Fibroblast of lung (primary cell): ENCODE data around the gene FBXW12. TPM values are rescaled to one million over a fixed set of nuclear protein-coding genes. Genes with fewer than 3 reads are reported as not detected.

Experiments
- DNase-seq, 2 donors: peaks; one replicate each; pipeline versions ENCODE4 v3.0.0 to v3.0.0-alpha.2; 2010; ENCODE audit warnings: low read depth in 2 of 2
- H2AFZ ChIP-seq: 2 replicates; pipeline ENCODE4 v1.5.1; 2012; ENCODE audit warnings: low read length, control low read depth, inconsistent platforms
- H3K27ac ChIP-seq: 2 replicates; pipeline ENCODE4 v1.5.1; 2011; ENCODE audit warnings: low read length, control low read depth; ENCODE audit not compliant: insufficient read depth
- H3K27me3 ChIP-seq: 2 replicates; pipeline ENCODE4 v1.5.1; 2011; ENCODE audit warnings: mild to moderate bottlenecking, low read length; ENCODE audit not compliant: control insufficient read depth, insufficient read depth
- H3K36me3 ChIP-seq: 2 replicates; pipeline ENCODE4 v1.5.1; 2011; ENCODE audit warnings: low read length; ENCODE audit not compliant: control insufficient read depth, insufficient read depth
- H3K4me1 ChIP-seq: 2 replicates; pipeline ENCODE4 v1.5.1; 2011; ENCODE audit warnings: low read length; ENCODE audit not compliant: control insufficient read depth, insufficient read depth; ENCODE audit errors: extremely low read depth
- H3K4me2 ChIP-seq: 2 replicates; pipeline ENCODE4 v1.5.1; 2011; ENCODE audit warnings: low read length, control low read depth; ENCODE audit not compliant: insufficient read depth; ENCODE audit errors: extremely low read depth
- H3K4me3 ChIP-seq, 4 experiments: fragments of 200-600 bp in 1 of 4; sonication (generic) in 1 of 4; replicated peaks in 1 of 4; 2 replicates each; pipeline ENCODE4 v1.5.1; 2011 to 2016; ENCODE audit warnings: low read length in 4 of 4, low read depth in 3 of 4, mild to moderate bottlenecking in 3 of 4, control low read depth in 2 of 4, inconsistent platforms in 1 of 4, mixed read lengths in 1 of 4; ENCODE audit not compliant: insufficient read depth in 1 of 4; ENCODE audit errors: control extremely low read depth in 1 of 4
- H3K79me2 ChIP-seq: 2 replicates; pipeline ENCODE4 v1.5.1; 2012; ENCODE audit warnings: mild to moderate bottlenecking, low read length, inconsistent platforms; ENCODE audit not compliant: control insufficient read depth, insufficient read depth
- H3K9ac ChIP-seq: 2 replicates; pipeline ENCODE4 v1.5.1; 2011; ENCODE audit warnings: mild to moderate bottlenecking, low read length, control low read depth; ENCODE audit not compliant: insufficient read depth
- H3K9me3 ChIP-seq: 2 replicates; pipeline ENCODE4 v1.5.1; 2012; ENCODE audit warnings: low read depth, low read length; ENCODE audit not compliant: control insufficient read depth, insufficient read depth
- H4K20me1 ChIP-seq: 2 replicates; pipeline ENCODE4 v1.5.1; 2011; ENCODE audit warnings: low read length; ENCODE audit not compliant: control insufficient read depth, insufficient read depth; ENCODE audit errors: extremely low read depth
- EZH2 ChIP-seq: IDR thresholded peaks from 2 replicates; pipeline ENCODE4 v1.5.1; 2012; ENCODE audit warnings: low read length, control low read depth, mild to moderate bottlenecking; ENCODE audit errors: missing control alignments
- polyA plus RNA-seq, 2 donors: library from polyadenylated mRNA; depleted of rRNA in 1 of 2; stranded (reverse) in 1 of 2; unstranded in 1 of 2; fragments of >200 nt; gene quantifications; 2 replicates each; pipeline ENCODE4 v1.2.1, GENCODE V29; 2011 to 2012; ENCODE audit warnings: missing spikeins in 1 of 2
- total RNA-seq: library from RNA; depleted of rRNA; stranded (reverse); fragments of >200 nt; gene quantifications from 2 replicates; pipeline ENCODE4 v1.2.1, GENCODE V29; 2014
- TF ChIP-seq, protein P1 (sequence below), 2 donors: IDR thresholded peaks in 1 of 2; conservative IDR thresholded peaks in 1 of 2; 1 replicate in 1 of 2; 2 replicates in 1 of 2; pipeline ENCODE4 v1.5.1; 2011 to 2012; ENCODE audit warnings: low read length in 2 of 2, control low read depth in 1 of 2, inconsistent platforms in 1 of 2, low read depth in 1 of 2, mild to moderate bottlenecking in 1 of 2

Gene FBXW12
- total and polyA plus RNA-seq, 2 donors (not counting 1 experiment from before 2014, with no cell fraction given), result 0.06 TPM; not detected in 1

DNA sequence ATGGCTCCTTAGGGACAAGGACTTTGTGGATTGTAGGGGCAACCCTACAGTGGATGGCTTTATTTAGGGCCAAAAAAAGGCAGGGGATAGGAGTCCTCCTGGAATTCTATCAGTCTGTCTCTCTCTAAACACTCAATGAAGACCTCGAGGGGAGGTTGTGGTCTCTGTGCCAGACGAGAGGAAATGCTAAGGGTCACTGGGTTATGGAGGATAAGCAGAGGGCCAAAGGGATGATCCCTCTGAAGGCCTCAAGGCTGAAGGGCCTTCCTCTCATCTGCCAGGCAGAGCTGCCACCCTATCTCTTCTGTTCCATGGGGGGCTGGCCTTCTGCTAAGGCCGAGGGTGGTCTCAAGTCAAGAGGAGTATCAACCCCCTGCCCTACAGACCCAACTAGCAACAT, 30.9 kb downstream of the FBXW12 start:
- TF ChIP-seq, protein P1, sequence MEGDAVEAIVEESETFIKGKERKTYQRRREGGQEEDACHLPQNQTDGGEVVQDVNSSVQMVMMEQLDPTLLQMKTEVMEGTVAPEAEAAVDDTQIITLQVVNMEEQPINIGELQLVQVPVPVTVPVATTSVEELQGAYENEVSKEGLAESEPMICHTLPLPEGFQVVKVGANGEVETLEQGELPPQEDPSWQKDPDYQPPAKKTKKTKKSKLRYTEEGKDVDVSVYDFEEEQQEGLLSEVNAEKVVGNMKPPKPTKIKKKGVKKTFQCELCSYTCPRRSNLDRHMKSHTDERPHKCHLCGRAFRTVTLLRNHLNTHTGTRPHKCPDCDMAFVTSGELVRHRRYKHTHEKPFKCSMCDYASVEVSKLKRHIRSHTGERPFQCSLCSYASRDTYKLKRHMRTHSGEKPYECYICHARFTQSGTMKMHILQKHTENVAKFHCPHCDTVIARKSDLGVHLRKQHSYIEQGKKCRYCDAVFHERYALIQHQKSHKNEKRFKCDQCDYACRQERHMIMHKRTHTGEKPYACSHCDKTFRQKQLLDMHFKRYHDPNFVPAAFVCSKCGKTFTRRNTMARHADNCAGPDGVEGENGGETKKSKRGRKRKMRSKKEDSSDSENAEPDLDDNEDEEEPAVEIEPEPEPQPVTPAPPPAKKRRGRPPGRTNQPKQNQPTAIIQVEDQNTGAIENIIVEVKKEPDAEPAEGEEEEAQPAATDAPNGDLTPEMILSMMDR (conservative IDR thresholded peaks at IDR 0.05 in 1 of 2, IDR thresholded peaks at IDR 0.05 in 1 of 2; ENCODE audit: low read depth in 1 of 2, low read length in 2 of 2), result no peak
- TF ChIP-seq EZH2, result no peak
- no peaks in the 10 kb centered on the region for H3K79me2 ChIP-seq

DNA sequence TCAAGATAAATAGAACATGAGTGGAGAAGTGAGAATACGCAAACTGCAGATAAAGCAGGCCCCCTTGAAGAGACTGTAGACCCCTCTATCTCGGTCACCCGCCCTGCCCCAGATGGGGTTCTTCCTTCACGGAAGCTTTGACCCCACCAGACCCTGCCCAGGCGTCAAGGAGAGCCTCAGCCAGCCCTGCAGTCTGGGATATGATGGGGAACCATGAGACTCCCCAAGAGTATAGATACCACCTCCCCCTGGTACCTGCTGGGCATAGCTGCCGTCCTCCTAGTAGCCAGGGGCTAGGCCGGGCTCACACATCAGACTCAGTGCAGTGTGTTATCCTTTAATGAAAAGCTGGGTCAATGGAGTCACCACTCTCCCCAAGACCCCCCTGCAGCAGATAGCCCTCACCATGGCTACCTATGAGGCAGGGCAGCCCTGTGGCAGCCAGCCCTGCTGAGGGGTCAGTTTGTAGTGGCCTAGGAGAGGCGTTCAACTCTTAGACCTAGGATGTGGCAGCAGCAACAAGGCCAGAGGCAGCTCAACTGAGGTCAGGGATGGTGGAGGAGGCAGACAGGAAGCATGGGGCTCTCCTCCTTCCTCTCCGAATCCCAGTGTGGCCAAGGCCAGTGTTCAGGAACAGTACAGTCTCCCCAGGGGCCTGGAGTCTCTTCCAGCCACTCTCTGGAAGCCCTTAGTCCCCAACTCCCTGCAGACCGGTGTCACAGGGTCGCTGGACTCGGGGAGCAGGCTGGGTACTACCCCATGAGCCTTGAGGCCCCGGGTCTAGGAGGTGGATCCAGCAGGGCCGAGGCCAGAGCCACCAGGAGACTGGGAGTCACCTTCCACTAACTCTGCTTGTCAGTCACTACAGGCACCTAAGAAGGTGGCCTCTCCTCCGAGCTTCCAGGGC, 31.8 kb downstream of the FBXW12 start:
- Histone ChIP-seq H2AFZ (no peak overlapping the region), H3K79me2 (no peaks in the 10 kb centered on the region), H3K4me3 (no peak overlapping the region), H3K4me1 (peaks cover 6% of the 10 kb centered on the region), H3K27me3 (no peaks in the 10 kb centered on the region), H3K9me3 (no peaks in the 10 kb centered on the region), H3K27ac (no peak overlapping the region), H3K9ac (no peak overlapping the region), H3K4me2 (no peak overlapping the region), H3K36me3 (peaks cover 3% of the 10 kb centered on the region), H4K20me1 (no peaks in the 10 kb centered on the region)
- no peak for DNase-seq
- TF ChIP-seq, protein P1 (conservative IDR thresholded peaks at IDR 0.05 in 1 of 2, IDR thresholded peaks at IDR 0.05 in 1 of 2; ENCODE audit: low read depth in 1 of 2, low read length in 2 of 2), result no peak
- TF ChIP-seq EZH2, result no peak

More for the DNA sequence above, 30.9 kb downstream of the FBXW12 start:
- no peaks in the 10 kb centered on the region for H3K9me3 ChIP-seq
- peaks cover 3% of the 10 kb centered on the region for H3K36me3 ChIP-seq
- peaks cover 6% of the 10 kb centered on the region for H3K4me1 ChIP-seq
- no peak overlapping the region for H3K27ac ChIP-seq
- H3K4me2 ChIP-seq, result no peak overlapping the region
- no peaks in the 10 kb centered on the region for H4K20me1 ChIP-seq
- H2AFZ ChIP-seq, result no peak overlapping the region
- no peak overlapping the region for H3K9ac ChIP-seq
- DNase-seq, result no peak
- peaks cover 1% of the 10 kb centered on the region for H3K27me3 ChIP-seq
- H3K4me3 ChIP-seq, result no peak overlapping the region

DNA sequence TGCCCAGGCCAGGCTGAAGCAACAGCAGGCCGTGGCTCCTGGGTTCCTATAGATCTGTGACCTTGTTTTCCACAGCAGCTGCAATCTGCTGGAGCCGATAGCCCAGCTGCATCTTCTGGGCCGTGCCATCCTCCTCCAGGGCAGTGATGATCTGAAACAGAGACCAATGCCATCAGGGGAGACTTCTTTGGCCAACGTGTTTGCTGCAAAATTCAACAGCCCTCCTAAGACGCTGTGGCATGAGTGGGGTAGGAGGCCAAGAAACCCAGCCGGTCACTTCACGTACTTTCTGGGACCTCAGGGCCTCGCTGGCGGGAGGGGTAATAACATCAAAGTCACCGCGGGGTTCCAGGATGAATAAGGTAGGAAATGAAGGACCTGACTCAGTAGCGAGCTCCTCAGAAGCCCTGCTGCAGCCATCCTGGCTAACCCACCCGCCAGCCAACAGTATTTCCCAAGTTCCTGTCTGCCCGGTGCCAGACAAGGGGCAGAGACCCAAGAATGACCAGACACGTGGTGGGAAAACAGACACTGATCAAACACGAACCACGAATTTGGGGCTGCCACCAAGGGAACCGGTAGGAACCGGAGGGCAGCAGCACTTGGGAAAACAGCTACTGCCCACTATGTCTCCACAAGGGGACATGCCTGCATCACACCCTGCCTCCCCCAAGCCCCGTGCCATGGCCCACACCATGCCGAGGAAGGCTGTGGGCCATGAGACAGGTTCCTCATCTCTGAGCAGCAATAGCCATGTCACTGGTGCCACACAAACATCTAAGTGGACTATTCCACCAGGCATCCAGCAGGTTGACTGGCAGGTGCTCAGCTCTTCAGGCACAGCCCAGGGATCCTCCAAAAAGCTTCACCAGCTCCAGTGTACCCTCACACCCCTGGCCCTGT, 32.7 kb downstream of the FBXW12 start:
- Histone ChIP-seq H3K9ac (no peak overlapping the region), H2AFZ (no peak overlapping the region), H3K27me3 (no peaks in the 10 kb centered on the region), H4K20me1 (no peaks in the 10 kb centered on the region), H3K9me3 (no peaks in the 10 kb centered on the region), H3K79me2 (no peaks in the 10 kb centered on the region), H3K4me3 (no peak overlapping the region), H3K36me3 (peaks cover 4% of the 10 kb centered on the region), H3K27ac (no peak overlapping the region), H3K4me1 (peaks cover 6% of the 10 kb centered on the region), H3K4me2 (no peak overlapping the region)
- DNase-seq, result no peak
- TF ChIP-seq, protein P1 (conservative IDR thresholded peaks at IDR 0.05 in 1 of 2, IDR thresholded peaks at IDR 0.05 in 1 of 2; ENCODE audit: low read depth in 1 of 2, low read length in 2 of 2), result no peak
- TF ChIP-seq EZH2, result no peak
